HG03520 (cell line): ENCODE data around the gene RARRES1.

Experiments used
- ATAC-seq: cut with Tn5 transposase; IDR thresholded peaks from one replicate; pipeline ENCODE4 v1.9.1; 2021; ENCODE audit warnings: mild to moderate bottlenecking, moderate library complexity; ENCODE audit not compliant: unreplicated experiment

The RARRES1 gene

DNA sequence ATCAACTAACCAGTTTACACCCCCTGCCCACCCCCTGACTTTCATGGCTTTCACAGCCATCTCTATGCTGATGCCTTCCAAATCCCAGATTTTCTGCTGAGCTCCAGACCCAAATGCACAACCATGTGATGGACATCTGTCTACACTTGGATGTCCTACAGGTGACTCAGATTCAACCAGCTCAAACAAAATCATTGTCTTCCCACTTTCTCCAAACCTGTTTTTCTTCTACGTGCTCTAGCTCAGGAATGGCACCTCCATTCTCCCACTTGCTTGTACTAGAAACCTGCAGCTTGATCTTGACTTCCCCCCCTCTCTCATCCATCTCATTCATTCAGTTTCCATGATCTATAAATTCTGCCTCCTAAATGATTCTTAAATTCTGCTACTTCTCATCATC is 34.1 kb upstream of the RARRES1 start:
- ATAC-seq, result no peak

DNA sequence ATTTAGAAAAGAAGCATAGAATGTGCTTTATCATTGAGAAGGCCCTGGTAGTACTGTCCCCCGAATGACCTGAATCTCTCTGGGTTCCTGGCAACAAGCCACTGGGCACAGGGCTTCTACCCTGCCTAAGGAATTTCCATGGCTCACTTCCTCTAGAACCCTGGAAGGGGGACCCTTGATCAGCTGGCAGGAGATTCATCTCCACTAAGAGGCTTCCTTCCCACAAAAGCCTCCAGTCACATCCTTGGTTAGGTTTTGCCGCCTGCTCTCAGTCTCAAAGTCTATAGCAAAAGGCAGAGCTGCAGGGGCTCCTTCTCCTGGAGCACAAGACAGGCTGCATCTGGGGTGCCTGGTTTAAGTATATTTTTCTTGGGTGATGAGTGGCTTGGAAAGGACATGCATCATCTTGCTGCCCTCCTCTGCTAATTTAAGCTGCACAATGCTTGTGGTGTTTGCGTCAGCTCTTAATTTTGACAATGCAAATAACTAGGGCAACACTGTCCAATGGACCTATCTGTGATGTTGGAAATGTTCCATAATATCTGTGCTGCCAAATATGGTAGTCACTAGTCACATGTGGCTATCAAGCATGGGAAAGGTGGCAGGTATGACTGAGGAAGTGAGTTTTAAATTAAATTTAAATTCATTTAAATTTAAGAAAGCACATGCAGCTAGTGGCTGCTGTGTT is 33.4 kb upstream of the RARRES1 start:
- ATAC-seq, result no peak

DNA sequence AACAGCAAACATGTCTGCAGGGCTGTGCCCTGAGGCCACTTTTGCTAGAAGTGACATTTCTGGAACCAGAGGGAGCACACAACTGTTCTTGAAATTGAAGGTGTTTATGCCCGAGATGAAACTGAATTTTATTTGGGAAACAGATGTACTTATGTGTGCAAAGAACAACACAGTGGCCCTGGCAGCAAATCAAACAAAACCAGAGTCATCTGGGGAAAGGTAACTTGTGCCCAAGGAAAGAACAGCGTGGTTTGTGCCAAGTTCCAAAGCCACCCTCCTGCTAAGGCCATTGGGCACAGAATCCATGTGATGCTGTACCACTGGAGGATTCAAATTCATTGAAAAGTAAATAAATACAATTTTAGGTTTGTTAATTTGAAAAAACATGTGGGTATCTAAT is 31.2 kb upstream of the RARRES1 start:
- ATAC-seq, result no peak

DNA sequence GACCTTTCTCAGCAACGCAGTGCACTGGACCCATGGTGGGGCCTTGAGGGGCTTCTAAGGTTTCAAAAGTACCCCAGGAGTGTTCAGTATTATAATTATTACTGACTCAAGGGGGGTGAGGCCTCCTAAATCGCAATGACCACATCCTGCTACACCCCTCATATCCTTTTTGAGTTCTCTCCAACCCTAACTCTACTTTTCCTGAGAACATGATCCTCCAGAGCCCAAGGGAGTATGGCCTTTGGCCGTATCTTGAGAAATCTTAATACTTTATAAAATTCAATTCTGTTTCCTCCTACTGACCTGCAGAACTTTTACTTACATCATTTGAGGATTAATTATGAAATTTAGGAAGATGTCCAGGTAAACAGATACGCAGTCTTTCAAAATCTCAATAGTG is 30.4 kb upstream of the RARRES1 start:
- no peak for ATAC-seq

DNA sequence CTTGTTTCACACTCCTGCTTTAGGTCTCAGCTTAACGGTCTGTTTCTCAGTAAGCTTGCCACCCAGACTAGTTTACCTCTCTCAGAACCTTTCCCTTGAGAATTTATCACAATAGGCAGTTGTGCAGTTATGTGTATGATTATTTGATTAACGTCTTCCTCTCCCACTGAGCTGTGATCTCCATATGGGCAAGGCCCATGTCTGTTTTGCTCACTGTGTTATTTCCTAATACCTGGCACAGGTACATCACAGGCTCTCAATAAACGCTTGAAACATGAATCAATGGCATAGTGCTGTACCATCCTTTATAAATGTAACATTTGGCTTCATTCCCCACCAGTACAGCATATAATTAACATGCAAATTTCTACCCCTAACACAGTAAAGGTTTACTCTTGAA is 29.1 kb upstream of the RARRES1 start:
- no peak for ATAC-seq

DNA sequence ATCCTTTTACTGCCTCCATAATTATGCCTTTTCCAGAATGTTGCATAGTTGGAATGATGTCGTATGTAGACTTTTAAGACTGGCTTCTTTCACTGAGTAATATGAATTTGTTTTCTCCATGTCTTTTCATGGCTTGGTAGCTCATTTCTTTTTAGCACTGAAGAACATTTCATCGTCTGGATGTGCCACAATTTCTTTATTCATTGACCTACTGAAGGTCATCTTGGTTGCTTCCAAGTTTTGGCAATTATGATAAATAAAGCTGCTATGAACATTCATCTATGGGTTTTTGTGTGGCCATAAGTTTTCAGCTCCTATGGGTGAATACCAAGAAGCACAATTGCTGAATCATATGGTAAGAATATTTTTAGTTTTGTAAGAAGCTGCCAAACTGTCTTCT is 23.2 kb upstream of the RARRES1 start:
- no peak for ATAC-seq

DNA sequence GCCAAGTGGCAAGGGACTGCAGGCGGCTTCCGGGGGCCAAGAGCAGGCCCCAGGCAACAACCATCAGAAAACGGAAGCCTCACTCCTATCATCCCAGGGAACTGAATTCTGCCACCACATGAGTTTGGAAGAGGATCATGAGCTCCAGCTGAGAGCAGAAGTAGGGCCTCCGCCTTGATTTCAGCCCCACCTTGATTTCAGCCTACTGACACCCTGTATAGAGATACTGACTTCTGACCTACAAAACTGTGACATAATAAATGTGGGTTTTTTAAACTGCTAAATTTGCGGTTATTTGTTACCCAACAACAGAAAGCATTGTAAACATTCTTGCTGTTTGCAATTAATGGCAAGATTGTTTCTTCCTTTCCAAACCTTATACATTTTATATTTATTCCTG is 21.6 kb upstream of the RARRES1 start:
- ATAC-seq, result no peak

DNA sequence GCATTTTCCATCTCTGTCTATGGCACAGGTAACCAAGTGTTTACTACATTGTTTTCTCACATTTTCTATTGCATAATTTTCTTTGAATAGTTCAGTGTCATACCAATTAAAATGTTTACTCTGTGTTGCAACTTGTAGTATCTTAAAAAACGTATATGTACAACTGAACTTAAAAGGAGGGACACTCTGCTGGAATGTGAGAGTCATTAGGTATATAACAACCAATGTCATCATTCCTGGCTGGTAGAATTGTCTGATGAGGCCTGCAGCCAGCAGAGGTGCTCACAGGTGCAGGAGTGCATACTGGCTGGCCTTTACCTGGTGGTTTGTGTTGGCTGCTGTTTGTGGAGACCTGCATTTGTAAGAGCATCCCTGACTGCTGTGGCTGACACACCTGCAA is 19.1 kb upstream of the RARRES1 start:
- ATAC-seq, result no peak

DNA sequence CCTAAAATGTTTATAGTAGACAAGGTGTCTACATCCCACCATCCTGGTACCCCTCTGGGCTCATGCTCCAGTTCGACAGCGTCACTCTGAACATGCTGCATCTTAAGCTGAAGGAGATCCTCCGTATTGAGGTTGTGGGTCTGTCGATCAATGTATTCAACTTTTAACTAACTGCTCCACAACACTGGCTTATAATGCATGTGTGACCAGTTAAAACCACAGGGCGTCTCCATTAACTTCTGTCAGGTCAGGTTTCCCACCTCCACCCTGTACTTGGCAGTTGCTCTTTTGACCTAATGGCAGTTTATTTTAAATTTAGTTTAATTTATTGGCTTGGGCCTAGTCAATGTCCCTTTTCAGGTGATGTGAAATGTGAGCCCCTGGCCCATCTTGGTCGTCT is 17.8 kb upstream of the RARRES1 start:
- no peak for ATAC-seq

DNA sequence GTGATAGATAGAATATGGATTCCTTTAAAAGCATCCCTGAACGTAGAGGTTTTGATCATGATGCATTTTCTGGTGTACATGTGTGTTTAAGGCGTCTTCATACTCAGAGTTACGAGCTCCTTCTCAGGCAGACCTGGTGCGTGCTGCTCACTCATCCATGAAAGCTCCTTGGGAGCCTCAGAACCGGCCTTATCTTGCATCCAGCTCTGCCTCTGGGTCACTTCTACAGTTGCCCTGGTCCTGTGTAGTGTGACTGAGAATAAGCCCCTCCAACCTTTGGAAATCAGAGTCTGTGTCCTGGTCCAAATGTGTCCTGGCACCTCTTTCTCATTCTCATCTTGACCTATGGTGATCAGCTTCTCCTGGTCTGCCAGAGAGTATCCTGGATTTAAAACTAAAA is 17.3 kb upstream of the RARRES1 start:
- ATAC-seq, result no peak

DNA sequence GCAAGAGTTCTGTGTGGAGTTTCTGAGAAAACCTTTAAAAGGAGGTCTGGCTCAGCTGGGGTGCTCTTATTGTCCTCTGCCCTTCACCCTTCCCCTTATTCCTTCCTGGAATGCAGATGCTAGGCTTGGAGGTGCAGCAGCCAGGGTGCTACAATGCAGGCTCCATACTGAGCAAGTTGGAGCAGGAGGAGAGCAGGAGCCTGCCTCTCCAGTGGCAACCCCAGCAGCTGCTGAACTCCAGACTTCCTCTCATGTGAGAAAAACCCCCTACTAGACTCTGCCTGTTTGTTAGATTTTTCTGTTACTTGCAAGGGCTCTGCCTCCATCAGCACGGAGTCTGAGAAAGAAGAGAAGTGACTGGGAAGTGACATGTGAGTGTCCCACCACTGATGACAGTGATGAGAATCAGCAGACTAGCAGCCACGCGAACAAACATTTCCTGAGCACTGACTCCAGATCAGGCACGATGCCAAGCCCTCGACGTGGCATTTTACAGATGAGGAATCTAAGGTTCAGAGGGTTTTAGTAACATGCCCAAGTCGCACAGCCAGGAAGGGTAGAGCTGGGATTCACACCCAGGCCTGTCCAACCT is 16.1 kb upstream of the RARRES1 start:
- ATAC-seq, result no peak

DNA sequence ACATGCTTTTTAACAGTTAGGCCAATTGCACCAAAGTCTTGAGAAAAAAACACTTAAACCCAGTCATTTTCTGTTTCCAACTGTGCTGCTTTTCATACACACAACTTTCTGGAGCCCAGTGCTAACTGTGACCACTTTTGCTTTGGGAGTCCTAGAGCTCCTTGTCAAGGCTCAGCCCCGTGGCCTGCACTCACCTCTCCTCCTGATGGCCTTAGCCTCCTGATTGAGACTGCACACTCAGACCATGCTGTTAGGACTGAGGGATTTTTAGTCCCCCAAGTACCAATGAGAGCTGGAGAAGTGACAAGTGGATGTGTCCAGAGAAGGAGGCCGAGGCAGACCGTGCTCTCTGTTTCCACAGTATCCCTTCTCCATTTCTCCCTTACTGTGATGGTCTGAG is 15.2 kb upstream of the RARRES1 start:
- ATAC-seq, result no peak

DNA sequence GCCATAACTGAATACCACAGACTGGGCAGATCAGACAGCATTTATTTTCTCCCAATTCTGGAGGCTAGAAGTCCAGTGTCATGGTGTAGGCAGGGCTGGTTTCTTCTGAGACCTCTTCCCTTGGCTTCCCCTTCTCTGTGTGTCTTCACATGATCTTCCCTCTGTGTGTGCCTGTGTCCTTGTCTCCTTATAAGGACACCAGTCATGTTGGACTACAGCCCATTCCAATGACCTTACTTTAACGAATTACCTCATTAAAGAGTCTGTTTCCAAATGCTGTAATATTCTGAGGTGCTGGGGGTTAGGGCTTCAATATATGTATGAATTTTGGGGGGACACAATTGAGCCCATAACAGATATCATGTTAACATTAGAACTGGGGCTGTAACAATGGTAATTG is 13.3 kb upstream of the RARRES1 start:
- no peak for ATAC-seq

DNA sequence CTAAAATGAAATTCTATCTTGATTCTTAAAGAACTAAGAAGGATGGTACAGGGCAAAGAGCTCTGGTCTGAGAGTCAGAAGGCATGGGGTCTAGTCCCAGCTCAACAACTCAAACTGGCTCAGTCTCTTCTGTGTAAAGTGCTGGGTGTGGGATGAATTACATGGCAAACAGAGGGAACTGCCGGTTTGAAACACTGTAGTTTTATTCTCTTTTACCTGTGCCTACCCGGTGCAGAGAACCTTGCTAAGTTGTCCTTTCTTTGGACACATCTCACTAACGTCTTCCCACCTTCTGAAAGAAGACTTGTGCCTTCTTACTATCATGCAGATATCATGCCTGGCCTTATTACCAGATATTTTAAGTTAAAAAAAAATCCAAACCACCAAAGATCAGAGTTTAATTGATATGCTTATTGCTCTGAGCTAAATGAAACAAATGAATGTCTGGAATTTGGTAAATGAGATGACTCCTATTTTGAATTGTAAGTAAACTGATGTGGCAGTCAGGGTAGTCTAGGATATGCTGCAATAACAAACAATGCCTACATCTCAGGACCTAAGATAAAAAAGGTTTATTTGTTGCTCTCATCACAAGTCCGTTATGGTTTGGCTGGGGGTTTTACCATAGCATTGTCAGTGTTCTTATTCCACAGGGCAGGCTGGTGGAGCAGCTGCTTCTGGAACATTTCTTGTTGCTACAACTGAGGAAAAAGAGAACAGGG is 12.5 kb upstream of the RARRES1 start:
- ATAC-seq, result no peak

DNA sequence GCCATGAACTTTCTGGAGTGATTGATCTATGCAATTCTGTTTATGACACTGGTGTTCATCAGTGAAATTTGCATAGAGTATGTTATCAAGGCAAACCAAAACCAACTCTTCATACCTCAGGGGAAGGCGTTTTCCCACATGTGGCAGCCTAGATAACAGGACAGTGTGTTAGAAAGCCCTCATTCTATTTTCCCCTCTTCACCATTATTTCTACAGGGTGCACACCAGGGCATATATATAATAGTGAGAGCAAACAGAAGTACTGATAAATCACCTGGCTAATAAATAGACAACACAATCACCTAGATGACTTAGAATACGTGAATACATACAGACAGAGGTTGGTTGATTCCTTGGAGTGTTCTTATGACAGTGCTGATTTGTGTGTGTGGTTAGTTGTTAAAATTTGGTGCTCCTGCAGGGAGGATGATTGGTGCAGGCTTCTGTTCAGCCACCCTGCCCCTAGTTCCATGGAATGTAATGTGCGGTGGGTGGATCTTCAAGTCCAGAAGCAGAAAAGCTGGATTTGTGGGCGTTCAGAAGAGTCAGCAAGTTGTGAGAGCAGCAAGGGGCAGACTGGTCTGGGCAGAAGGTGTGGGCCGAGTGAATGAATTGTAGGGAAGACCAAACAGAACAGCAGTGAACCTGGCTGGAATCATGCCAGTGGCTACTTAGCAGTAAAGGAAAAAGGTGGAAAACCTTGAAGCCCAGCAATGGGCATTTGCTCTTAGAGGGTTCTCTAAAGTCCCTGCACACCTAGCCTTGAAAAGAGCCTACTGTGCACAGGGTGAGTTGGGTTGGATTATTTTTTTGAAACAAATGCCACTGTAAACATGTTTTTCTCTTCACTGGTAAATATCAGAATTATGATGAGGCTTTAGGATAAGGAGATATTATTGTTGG is 11.7 kb upstream of the RARRES1 start:
- no peak for ATAC-seq

DNA sequence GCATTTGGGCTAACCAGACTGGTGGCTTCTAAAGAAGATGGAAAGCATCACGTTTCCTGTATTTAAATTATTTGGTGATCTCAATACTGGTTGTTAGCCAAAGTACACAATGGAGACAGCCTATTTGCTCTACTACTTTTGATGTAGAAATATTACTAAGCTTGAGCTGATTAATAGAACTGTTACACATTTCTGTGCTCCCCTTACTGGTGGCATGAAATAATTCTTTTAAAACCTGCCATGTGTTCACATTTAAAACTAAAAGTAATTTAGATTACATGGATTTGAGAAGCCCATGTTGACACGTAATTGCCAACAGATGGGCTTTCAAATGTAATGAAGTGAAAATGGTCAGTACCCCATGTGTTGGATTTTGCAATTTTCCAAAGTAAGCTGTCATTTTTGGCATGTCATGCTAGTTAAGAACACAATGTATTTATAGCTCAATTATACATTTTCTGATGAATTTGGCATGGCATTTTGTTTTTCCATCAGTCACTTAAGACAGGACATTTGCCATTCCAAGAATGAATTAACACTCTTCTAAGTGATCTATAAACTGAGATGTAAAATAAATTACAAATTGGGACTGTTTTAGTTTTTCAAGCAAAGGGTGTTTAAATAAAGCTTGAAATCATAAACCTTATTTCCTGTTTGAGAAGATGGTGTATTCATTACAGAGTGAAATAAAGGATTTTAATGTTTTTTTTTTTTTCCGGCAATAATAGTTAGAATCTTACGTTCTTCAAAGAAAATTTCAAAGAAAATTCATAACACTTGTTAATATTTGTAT is 10.8 kb upstream of the RARRES1 start:
- no peak for ATAC-seq

DNA sequence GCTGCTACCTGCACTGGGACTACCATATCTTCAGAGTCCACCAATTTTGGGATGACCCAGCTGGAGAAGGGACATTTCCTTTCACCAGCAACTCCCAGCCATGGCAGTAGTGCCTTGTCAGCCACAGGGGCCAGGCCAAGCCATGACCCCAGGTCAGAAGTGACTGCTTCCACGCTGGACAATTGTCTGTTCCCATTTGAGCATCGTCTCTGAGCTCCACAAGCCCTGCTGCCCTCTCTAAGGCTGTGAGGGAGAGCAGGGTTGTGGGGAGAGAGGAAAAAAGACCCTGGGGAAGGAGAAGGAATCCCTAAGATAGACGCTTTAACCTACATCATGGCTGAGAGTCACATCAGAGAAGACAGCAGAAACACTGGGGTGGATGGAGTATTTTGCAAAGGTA is 7.4 kb upstream of the RARRES1 start:
- ATAC-seq, result no peak

DNA sequence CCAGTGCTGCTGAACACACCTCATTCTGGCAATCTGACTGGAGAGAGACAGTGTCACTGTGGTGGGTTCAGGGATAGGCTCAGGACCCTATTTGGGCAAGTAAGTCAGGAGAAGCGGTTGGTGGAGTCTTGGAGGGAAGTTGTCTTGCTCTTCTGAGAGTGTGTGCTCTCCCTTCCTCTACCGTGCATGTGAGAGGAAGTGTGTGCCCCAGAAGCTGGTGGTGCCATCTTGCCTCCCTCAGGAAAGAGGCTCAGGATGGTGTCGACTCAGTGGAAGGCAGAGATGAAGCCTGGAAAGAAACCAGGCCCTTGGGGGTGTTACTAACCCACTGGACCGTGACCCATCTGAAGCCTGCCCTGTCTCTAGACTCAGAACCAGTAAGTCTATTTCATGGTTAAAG is 6.8 kb upstream of the RARRES1 start:
- ATAC-seq, result no peak

DNA sequence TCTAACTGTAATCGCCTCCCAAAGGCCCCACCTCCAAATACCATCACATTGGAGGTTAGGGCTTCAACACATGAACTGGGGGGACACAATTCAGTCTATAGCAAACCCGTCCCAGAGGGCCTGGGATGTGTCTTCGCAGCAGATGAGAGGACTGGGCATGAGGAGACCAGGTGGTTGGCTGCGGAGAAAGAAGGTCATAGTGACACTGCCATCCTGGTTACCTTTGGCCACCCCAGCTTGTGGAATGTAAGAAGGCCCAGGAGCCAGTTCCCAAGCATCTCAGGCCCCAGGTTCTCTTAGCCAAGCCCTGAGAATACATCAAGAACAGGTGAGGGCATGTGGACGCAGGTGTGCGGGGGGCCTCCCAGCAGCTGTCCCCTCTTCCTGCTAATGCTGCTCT is 6.4 kb upstream of the RARRES1 start:
- ATAC-seq, result no peak

DNA sequence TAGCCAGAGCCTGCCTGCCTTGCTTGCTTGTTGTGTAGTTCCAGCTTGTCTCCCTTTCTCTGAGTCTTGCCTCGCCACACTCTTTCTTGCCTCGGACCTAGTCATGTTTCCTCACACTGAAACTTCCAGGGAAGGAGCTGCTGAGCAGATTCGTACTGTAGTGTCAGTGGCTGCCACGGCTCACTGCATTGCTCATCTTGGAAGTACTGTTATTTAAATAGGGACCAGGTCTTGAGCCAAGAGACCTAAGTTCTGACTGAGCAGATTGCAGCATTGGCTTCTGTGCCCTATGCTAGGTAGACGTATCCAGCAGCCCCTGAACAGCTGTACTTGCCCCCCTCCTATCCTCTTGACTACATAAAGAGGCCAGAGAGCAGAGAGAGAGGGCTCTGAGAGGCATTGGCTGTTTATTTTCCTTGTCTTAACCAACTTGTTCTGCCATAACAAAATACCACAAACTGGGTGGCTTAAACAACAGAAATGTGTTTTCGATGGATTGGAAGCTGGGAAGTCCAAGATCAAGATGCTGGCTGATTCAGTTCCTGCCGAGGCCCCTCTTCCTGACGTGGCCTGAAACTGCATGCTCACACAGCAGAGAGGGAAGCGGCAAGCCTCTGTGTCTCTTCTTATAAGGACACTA is 5.8 kb upstream of the RARRES1 start:
- ATAC-seq, result no peak
